Measurements from ENCODE around the gene ZFP36.

ZFP36 gene

GRCh38 chr19:39416152-39417120 lies 9.8 kb downstream of the ZFP36 start:
- Histone ChIP-seq H3K4me1 (peaks cover 22 to 37% (median 29%) of the 10 kb centered on the region in 10 experiments), H3K36me3 (peaks cover 64 to 70% (median 68%) of the 10 kb centered on the region in 11 experiments), H4K20me1 (peaks cover 0 to 78% (median 55%) of the 10 kb centered on the region in 11 experiments; a peak in 21 of 22 replicates), H3K27me3 (no peaks in the 10 kb centered on the region), H3K4me2 (peak overlapping the region in 6 of 11 experiments; percentile 82 to 96 (median 90); a peak in 10 of 22 replicates), H3K4me3 (0 out of 20 replicates have a peak overlapping the region, but pooled peaks of 1 of the 10 experiments have one; percentile 87), H3K27ac (peak overlapping the region in 7 of 11 experiments; percentile 10 to 96 (median 26); a peak in 8 of 22 replicates), H3K9ac (peak overlapping the region; percentile 92 to 99 (median 97); a peak in 19 of 22 replicates), H3K9me3 (replicated peaks in 1 of 11) (no peaks in the 10 kb centered on the region)
- TF ChIP-seq Cebpa-rat (IDR thresholded peaks at IDR 0.05), result no peak

DNA sequence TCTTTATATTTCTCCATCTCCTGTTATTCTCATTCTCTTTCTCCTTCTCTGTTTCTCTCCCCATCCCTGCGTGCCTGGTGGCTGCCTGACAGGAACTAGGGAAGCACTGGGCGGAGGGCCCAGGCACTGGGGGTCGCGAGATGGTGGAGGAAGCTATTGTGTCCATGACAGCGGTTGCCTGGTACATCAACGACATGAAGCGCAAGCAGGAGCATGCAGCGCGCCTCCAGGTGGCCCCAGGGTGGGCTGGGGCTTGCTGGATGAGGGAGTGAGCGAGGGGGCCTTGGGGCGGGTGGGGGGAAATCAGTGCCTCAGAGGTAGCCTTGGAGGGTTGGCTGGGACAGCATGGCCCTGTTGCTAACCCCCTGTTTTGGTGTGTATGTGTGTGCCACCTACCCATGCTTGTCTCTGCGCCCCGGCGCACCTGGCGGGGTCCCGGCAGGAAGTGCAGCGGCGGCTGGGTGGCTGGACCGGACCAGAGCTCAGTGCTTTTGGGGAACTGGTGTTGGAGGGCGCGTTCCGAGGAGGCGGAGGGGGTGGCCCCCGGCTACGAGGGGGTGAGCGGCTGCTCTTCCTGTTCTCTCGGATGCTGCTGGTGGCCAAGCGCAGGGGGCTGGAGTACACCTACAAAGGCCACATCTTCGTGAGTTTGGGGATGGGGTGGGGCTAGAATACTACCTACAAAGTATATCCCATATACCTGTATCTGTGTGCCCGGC lies 11.0 kb downstream of the ZFP36 start:
- H4K20me1 ChIP-seq, result peaks cover 0 to 89% (median 59%) of the 10 kb centered on the region in 11 experiments; a peak in 21 of 22 replicates
- no peak for TF ChIP-seq Cebpa-rat (IDR thresholded peaks at IDR 0.05)

GRCh38 chr19:39419003-39419402 lies 12.4 kb downstream of the ZFP36 start:
- Histone ChIP-seq H3K9ac (no peak overlapping the region), H3K27ac (no peak overlapping the region), H3K4me3 (no peak overlapping the region), H3K4me2 (no peak overlapping the region), H3K4me1 (peaks cover 19 to 35% (median 23%) of the 10 kb centered on the region in 10 experiments), H3K36me3 (peaks cover 90 to 96% (median 93%) of the 10 kb centered on the region in 11 experiments), H4K20me1 (peaks cover 0 to 100% (median 67%) of the 10 kb centered on the region in 11 experiments; a peak in 21 of 22 replicates), H3K9me3 (replicated peaks in 1 of 11) (no peaks in the 10 kb centered on the region), H3K27me3 (no peaks in the 10 kb centered on the region)
- TF ChIP-seq Cebpa-rat (IDR thresholded peaks at IDR 0.05), result no peak

More for the DNA sequence above, 11.0 kb downstream of the ZFP36 start:
- H3K4me2 ChIP-seq, result peak overlapping the region in 1 of 11 experiments; percentile 86; a peak in 1 of 22 replicates
- H3K36me3 ChIP-seq, result peaks cover 76 to 82% (median 79%) of the 10 kb centered on the region in 11 experiments
- no peak overlapping the region for H3K4me3 ChIP-seq
- H3K27me3 ChIP-seq, result no peaks in the 10 kb centered on the region
- H3K4me1 ChIP-seq, result peaks cover 19 to 35% (median 26%) of the 10 kb centered on the region in 10 experiments
- peak overlapping the region in 3 of 11 experiments; percentile 29 to 97 (median 32); a peak in 4 of 22 replicates for H3K9ac ChIP-seq
- H3K27ac ChIP-seq, result no peak overlapping the region
- no peaks in the 10 kb centered on the region for H3K9me3 ChIP-seq (replicated peaks in 1 of 11)

DNA sequence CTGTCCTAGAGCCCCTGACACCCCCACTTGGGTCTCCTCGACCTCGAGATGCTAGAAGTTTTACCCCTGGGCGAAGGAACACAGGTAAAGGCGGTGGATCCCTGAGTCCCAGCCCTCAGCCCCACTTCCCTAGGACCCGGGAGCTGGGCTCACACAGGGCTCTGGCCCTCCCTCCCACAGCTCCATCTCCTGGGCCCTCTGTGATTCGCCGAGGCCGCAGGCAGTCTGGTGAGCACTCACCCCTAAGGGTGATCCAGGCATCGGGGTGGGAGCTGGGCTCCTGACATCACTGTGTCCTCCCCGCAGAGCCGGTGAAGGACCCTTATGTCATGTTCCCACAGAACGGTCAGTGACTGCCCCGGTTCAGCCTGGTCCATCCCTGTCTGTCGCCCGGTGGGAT lies 14.1 kb downstream of the ZFP36 start:
- Histone ChIP-seq H3K4me2 (no peak overlapping the region), H3K4me1 (peaks cover 1 to 20% (median 6%) of the 10 kb centered on the region in 10 experiments; a peak in 16 of 20 replicates), H3K27me3 (no peaks in the 10 kb centered on the region), H3K36me3 (peaks cover 95 to 100% (median 99%) of the 10 kb centered on the region in 11 experiments), H3K9ac (no peak overlapping the region), H3K27ac (no peak overlapping the region), H4K20me1 (peaks cover 0 to 100% (median 67%) of the 10 kb centered on the region in 11 experiments; a peak in 20 of 22 replicates), H3K4me3 (no peak overlapping the region), H3K9me3 (replicated peaks in 1 of 11) (no peaks in the 10 kb centered on the region)
- TF ChIP-seq Cebpa-rat (IDR thresholded peaks at IDR 0.05), result no peak

DNA sequence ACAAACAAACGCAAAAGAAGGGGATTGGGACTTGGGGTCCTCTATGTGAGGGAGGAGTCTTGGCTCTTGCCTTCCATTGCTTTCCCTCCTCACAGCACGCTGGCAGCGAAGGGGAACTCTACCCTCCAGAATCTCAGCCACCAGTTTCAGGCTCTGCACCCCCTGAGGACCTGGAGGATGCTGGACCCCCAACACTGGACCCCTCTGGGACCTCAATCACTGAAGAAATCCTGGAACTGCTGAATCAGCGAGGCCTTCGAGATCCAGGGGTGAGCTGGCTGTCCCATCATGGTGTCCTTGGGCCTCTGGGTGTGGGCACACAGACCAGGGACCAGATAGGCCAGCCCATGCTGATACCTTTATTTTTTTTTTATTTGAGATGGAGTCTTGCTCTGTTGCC lies 15.4 kb downstream of the ZFP36 start:
- Histone ChIP-seq H4K20me1 (peaks cover 0 to 99% (median 67%) of the 10 kb centered on the region in 11 experiments; a peak in 20 of 22 replicates), H3K27ac (no peak overlapping the region), H3K4me1 (peaks cover 0 to 7% (median 0%) of the 10 kb centered on the region in 10 experiments; a peak in 6 of 20 replicates), H3K36me3 (peaks cover 87 to 90% (median 89%) of the 10 kb centered on the region in 11 experiments), H3K4me2 (no peak overlapping the region), H3K4me3 (no peak overlapping the region), H3K27me3 (no peaks in the 10 kb centered on the region), H3K9ac (no peak overlapping the region), H3K9me3 (replicated peaks in 1 of 11) (no peaks in the 10 kb centered on the region)
- TF ChIP-seq Cebpa-rat (IDR thresholded peaks at IDR 0.05), result no peak

GRCh38 chr19:39423258-39424086 lies 16.8 kb downstream of the ZFP36 start:
- no peaks in the 10 kb centered on the region for H3K9me3 ChIP-seq (replicated peaks in 1 of 11)
- no peak overlapping the region for H3K4me3 ChIP-seq
- peaks cover 0 to 8% (median 3%) of the 10 kb centered on the region in 10 experiments; a peak in 7 of 20 replicates for H3K4me1 ChIP-seq
- H3K36me3 ChIP-seq, result peaks cover 73 to 78% (median 75%) of the 10 kb centered on the region in 11 experiments
- H3K27me3 ChIP-seq, result no peaks in the 10 kb centered on the region
- H3K27ac ChIP-seq, result no peak overlapping the region
- TF ChIP-seq Cebpa-rat (IDR thresholded peaks at IDR 0.05), result no peak
- no peak overlapping the region for H3K4me2 ChIP-seq
- H3K9ac ChIP-seq, result no peak overlapping the region
- H4K20me1 ChIP-seq, result peaks cover 0 to 99% (median 67%) of the 10 kb centered on the region in 11 experiments; a peak in 20 of 22 replicates

DNA sequence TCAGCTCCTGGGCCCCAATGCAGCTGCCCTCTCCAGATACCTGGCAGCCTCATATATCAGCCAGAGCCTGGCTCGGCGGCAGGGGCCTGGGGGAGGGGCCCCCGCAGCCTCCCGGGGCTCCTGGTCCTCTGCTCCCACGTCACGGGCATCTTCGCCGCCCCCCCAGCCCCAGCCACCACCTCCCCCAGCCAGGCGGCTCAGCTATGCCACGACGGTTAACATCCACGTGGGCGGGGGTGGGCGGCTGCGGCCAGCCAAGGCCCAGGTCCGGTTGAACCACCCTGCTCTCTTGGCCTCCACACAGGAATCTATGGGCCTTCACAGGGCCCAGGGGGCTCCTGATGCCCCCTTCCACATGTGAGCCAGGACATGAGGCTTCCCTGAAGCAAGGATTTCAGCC lies 18.3 kb downstream of the ZFP36 start:
- H3K4me3 ChIP-seq, result no peak overlapping the region
- H3K36me3 ChIP-seq, result peaks cover 59 to 64% (median 61%) of the 10 kb centered on the region in 11 experiments
- no peaks in the 10 kb centered on the region for H3K27me3 ChIP-seq
- peaks cover 0 to 99% (median 66%) of the 10 kb centered on the region in 11 experiments; a peak in 20 of 22 replicates for H4K20me1 ChIP-seq
- no peaks in the 10 kb centered on the region for H3K9me3 ChIP-seq (replicated peaks in 1 of 11)
- no peak for TF ChIP-seq Cebpa-rat (IDR thresholded peaks at IDR 0.05)
- H3K4me1 ChIP-seq, result peaks cover 0 to 12% (median 7%) of the 10 kb centered on the region in 10 experiments; a peak in 9 of 20 replicates
- no peak overlapping the region for H3K4me2 ChIP-seq
- no peak overlapping the region for H3K27ac ChIP-seq
- H3K9ac ChIP-seq, result no peak overlapping the region

- Histone ChIP-seq H3K4me2 (no peak overlapping the region), H3K36me3 (peaks cover 51 to 56% (median 53%) of the 10 kb centered on the region in 11 experiments), H3K9me3 (replicated peaks in 1 of 11) (no peaks in the 10 kb centered on the region), H3K27ac (no peak overlapping the region), H3K4me1 (peaks cover 7 to 20% (median 13%) of the 10 kb centered on the region in 10 experiments; a peak in 19 of 20 replicates), H4K20me1 (peaks cover 0 to 99% (median 68%) of the 10 kb centered on the region in 11 experiments; a peak in 20 of 22 replicates), H3K27me3 (no peaks in the 10 kb centered on the region), H3K4me3 (no peak overlapping the region), H3K9ac (no peak overlapping the region)
- TF ChIP-seq Cebpa-rat (IDR thresholded peaks at IDR 0.05), result no peak
These were observed 19.1 kb downstream of the ZFP36 start for GRCh38 chr19:39425744-39426143.

Data from BLaER1 treated with 17β-estradiol and CSF1 and Interleukin-3, amounts not matched to agents 10 nM and 100 nM (cell line).